ENCODE data around the gene YEATS2. TPM values are rescaled to one million over a fixed set of nuclear protein-coding genes. Genes with fewer than 3 reads are reported as not detected.

YEATS2 gene
- total RNA-seq, 1 experiment from 2014 or later = 34.5 TPM

DNA sequence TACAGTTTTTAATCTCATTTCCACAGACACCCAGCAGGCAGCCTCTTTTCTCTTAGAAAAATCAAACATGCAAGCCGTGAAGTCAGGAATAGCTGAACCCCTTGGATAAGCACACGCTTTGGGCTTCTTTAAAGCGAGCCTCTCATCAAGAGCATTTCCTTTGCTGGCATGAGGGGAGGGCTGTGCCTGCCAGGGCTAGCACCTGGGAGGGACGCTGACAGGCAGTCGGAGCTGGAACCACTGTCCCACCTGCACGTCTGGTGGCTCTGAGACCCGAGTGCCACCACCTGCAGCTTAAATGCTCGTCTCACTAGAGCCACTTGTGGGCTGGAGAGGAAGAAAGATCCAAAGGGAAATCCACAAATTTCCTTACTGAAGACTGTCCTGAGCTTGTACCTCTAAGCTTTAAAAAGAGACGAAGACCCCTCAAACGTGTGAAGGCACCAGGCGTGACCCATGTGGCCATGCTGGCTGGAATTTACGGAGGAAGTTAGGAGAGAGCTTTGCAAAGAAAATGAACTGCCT is 118.4 kb downstream of the YEATS2 start:
- H3K36me3 ChIP-seq (ENCODE audit: control insufficient read depth, insufficient read depth, low read length) = peaks cover under 1% of the 10 kb centered on the region; the same call in 1 of the 2 replicates
- no TSS peak for BruUV-seq (replicated peaks)
- Mint-ChIP-seq H3K4me3 (ENCODE audit: unreplicated experiment) (no peak overlapping the region), H3K36me3 (ENCODE audit: insufficient read depth, unreplicated experiment) (peaks cover 44% of the 10 kb centered on the region), H3K4me1 (ENCODE audit: low read depth, unreplicated experiment) (no peaks in the 10 kb centered on the region), H3K27ac (ENCODE audit: unreplicated experiment) (no peak overlapping the region), H3K9me3 (ENCODE audit: unreplicated experiment) (no peaks in the 10 kb centered on the region), H3K27me3 (ENCODE audit: insufficient read depth, unreplicated experiment) (no peaks in the 10 kb centered on the region)
- no peaks in the 10 kb centered on the region for H3K4me1 ChIP-seq
- intact Hi-C loops (cut with micrococcal nuclease; ENCODE audit: unreplicated experiment) = no loop called here
- TF ChIP-seq, protein P1, sequence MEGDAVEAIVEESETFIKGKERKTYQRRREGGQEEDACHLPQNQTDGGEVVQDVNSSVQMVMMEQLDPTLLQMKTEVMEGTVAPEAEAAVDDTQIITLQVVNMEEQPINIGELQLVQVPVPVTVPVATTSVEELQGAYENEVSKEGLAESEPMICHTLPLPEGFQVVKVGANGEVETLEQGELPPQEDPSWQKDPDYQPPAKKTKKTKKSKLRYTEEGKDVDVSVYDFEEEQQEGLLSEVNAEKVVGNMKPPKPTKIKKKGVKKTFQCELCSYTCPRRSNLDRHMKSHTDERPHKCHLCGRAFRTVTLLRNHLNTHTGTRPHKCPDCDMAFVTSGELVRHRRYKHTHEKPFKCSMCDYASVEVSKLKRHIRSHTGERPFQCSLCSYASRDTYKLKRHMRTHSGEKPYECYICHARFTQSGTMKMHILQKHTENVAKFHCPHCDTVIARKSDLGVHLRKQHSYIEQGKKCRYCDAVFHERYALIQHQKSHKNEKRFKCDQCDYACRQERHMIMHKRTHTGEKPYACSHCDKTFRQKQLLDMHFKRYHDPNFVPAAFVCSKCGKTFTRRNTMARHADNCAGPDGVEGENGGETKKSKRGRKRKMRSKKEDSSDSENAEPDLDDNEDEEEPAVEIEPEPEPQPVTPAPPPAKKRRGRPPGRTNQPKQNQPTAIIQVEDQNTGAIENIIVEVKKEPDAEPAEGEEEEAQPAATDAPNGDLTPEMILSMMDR (IDR thresholded peaks at IDR 0.05; ENCODE audit: insufficient read depth in 1 of 2, low read depth in 1 of 2, low read length in 1 of 2, severe bottlenecking in 1 of 2, unreplicated experiment in 1 of 2) = no peak
- no peak overlapping the region for H3K4me3 ChIP-seq (ENCODE audit: low read depth, low read length)
- ChIA-PET POLR2A (no interaction called here), CTCF (interaction anchor here (0.7 kb wide), 1 partner anchor 8 kb away, joined by 3 read pairs; no protein-coding TSS in a partner anchor)
- H3K27me3 ChIP-seq (replicated peaks; ENCODE audit: control insufficient read depth, insufficient read depth, low read length) = no peaks in the 10 kb centered on the region
- no peaks in the 10 kb centered on the region for H3K9me3 ChIP-seq
- DNase-seq = no peak

DNA sequence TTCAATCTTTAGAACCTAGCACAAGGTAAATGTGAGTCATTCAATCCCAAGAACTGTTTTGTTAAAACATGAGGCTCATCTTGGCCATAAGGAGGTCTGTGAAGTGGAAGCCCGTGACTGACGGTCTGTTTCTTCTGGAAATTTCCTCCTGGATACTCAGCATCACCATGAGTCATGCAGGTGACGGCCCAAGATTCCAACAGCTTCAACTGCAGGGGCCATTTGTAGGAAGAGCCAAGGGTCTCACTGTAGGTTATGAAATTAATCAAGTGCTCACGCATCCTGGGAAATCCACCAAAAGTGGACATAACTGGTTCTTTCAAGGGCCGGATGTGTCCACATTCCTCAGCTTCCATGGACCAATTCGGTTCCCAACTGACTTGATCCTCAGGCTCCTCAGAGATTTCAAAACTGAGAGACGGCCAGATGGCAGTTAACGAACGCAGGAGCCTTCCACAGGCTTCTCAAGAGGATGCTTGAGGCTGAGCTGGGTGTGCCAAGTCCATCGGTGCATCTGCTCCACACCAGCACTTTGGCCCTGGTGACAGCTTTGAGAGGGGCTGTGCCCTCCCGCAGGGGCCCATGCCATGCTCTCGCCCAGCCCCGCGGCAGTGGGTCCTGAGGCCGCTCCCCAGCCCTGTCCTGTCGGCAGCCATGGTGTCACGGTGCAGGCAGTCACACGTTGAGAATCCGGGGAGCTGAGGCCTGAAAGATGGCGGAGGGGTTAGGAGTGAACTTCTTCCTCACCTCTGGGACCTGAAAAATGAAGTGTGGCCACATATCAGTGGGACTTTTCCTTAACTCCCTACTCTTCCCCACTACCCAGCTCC is 119.3 kb downstream of the YEATS2 start:
- intact Hi-C loops (cut with micrococcal nuclease; ENCODE audit: unreplicated experiment) = no loop called here
- Mint-ChIP-seq H3K27ac (ENCODE audit: unreplicated experiment) (peak overlapping the region; percentile 63), H3K4me3 (ENCODE audit: unreplicated experiment) (no peak overlapping the region), H3K4me1 (ENCODE audit: low read depth, unreplicated experiment) (no peaks in the 10 kb centered on the region), H3K36me3 (ENCODE audit: insufficient read depth, unreplicated experiment) (peaks cover 41% of the 10 kb centered on the region), H3K27me3 (ENCODE audit: insufficient read depth, unreplicated experiment) (no peaks in the 10 kb centered on the region), H3K9me3 (ENCODE audit: unreplicated experiment) (no peaks in the 10 kb centered on the region)
- POLR2A ChIA-PET = no interaction called here
- H3K27me3 ChIP-seq (replicated peaks; ENCODE audit: control insufficient read depth, insufficient read depth, low read length) = no peaks in the 10 kb centered on the region
- no peaks in the 10 kb centered on the region for H3K9me3 ChIP-seq
- H3K4me1 ChIP-seq = no peaks in the 10 kb centered on the region
- DNase-seq = no peak
- no TSS peak for BruUV-seq (replicated peaks)
- TF ChIP-seq, protein P1 (IDR thresholded peaks at IDR 0.05; ENCODE audit: insufficient read depth in 1 of 2, low read depth in 1 of 2, low read length in 1 of 2, severe bottlenecking in 1 of 2, unreplicated experiment in 1 of 2) = no peak
- no peak overlapping the region for H3K4me3 ChIP-seq (ENCODE audit: low read depth, low read length)
- no peaks in the 10 kb centered on the region for H3K36me3 ChIP-seq (ENCODE audit: control insufficient read depth, insufficient read depth, low read length)
- CTCF ChIA-PET = no interaction called here

DNA sequence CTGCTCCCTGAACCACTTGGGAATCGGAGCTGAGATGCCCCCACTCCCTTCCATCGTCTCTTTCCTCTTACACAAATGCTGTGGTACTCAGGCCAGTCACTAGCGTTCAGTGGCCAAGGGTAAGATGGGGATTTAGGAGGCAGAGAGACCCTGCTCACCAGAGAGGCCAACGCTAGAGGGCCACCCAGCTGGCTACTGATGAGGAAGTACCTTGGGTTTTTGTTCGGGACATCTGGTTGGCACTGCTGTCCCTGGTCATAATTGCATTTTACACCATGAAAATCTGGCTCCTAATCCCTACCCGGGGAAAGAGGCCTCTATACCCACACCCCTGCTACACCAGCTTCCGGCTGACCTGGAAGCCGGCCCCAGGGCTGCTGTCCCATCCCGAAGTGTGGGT is 120.0 kb downstream of the YEATS2 start:
- Mint-ChIP-seq H3K36me3 (ENCODE audit: insufficient read depth, unreplicated experiment) (peaks cover 39% of the 10 kb centered on the region), H3K27ac (ENCODE audit: unreplicated experiment) (peak overlapping the region; percentile 63), H3K4me1 (ENCODE audit: low read depth, unreplicated experiment) (no peaks in the 10 kb centered on the region), H3K4me3 (ENCODE audit: unreplicated experiment) (no peak overlapping the region), H3K27me3 (ENCODE audit: insufficient read depth, unreplicated experiment) (no peaks in the 10 kb centered on the region), H3K9me3 (ENCODE audit: unreplicated experiment) (no peaks in the 10 kb centered on the region)
- Histone ChIP-seq H3K9me3 (no peaks in the 10 kb centered on the region), H3K4me1 (no peaks in the 10 kb centered on the region), H3K36me3 (ENCODE audit: control insufficient read depth, insufficient read depth, low read length) (no peaks in the 10 kb centered on the region), H3K4me3 (ENCODE audit: low read depth, low read length) (no peak overlapping the region), H3K27me3 (replicated peaks; ENCODE audit: control insufficient read depth, insufficient read depth, low read length) (no peaks in the 10 kb centered on the region)
- ChIA-PET CTCF (no interaction called here), POLR2A (no interaction called here)
- intact Hi-C loops (cut with micrococcal nuclease; ENCODE audit: unreplicated experiment) = no loop called here
- BruUV-seq (replicated peaks) = no TSS peak
- TF ChIP-seq, protein P1 (IDR thresholded peaks at IDR 0.05; ENCODE audit: insufficient read depth in 1 of 2, low read depth in 1 of 2, low read length in 1 of 2, severe bottlenecking in 1 of 2, unreplicated experiment in 1 of 2) = no peak
- DNase-seq = no peak

Measured in Caco-2 (cell line).